ENCODE data around the gene GATA3. TPM values are rescaled to one million over a fixed set of nuclear protein-coding genes. Genes with fewer than 3 reads are reported as not detected.

The GATA3 gene
- total RNA-seq, 1 donor from 2014 or later, result under 0.01 TPM

DNA sequence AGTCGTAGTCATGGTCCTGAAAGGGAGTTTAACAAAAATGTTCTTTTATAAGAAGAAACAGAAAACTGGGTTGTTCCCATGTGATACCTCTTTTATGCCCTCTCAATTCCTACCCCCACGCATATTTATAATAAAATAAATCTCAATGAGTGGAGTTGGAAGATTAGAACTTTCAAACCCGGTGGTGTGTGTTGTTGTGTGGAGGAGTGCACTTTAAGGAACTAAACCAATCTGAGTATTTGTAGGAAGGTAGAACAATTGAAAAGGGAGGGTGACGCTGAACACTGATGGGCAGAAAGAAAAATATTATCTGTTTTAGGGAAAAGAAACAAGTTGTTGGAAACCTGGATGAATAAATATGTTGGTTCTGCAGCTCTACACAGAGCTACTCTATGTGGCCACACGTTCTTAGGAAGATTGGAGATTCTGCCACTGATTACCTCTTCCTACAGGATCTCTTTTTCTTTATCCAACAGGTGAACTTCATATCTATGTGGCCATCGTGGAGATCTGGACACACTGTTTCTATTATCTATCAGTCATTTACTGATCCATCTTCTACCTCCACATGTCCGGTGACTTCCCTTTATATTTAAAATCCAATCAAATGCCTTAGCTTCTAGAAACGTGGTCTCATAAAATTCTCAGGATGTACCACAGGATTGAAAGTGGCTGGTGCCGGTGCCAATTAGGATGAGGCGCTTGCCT, 13.1 kb upstream of the GATA3 start:
- DNase-seq (ENCODE audit: low read depth) (no peak), FAIRE-seq (no peak)
- H3K4me3 ChIP-seq (ENCODE audit: low read depth, low read length), result no peak overlapping the region
- no peaks in the 10 kb centered on the region for H3K36me3 ChIP-seq (ENCODE audit: control insufficient read depth, insufficient read depth, low read length)
- peaks cover 77% of the 10 kb centered on the region for H3K27me3 ChIP-seq (ENCODE audit: control insufficient read depth, insufficient read depth, low read length)
- TF ChIP-seq, protein P1, sequence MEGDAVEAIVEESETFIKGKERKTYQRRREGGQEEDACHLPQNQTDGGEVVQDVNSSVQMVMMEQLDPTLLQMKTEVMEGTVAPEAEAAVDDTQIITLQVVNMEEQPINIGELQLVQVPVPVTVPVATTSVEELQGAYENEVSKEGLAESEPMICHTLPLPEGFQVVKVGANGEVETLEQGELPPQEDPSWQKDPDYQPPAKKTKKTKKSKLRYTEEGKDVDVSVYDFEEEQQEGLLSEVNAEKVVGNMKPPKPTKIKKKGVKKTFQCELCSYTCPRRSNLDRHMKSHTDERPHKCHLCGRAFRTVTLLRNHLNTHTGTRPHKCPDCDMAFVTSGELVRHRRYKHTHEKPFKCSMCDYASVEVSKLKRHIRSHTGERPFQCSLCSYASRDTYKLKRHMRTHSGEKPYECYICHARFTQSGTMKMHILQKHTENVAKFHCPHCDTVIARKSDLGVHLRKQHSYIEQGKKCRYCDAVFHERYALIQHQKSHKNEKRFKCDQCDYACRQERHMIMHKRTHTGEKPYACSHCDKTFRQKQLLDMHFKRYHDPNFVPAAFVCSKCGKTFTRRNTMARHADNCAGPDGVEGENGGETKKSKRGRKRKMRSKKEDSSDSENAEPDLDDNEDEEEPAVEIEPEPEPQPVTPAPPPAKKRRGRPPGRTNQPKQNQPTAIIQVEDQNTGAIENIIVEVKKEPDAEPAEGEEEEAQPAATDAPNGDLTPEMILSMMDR (IDR thresholded peaks at IDR 0.05; ENCODE audit: insufficient read depth, low read length, severe bottlenecking), result no peak

DNA sequence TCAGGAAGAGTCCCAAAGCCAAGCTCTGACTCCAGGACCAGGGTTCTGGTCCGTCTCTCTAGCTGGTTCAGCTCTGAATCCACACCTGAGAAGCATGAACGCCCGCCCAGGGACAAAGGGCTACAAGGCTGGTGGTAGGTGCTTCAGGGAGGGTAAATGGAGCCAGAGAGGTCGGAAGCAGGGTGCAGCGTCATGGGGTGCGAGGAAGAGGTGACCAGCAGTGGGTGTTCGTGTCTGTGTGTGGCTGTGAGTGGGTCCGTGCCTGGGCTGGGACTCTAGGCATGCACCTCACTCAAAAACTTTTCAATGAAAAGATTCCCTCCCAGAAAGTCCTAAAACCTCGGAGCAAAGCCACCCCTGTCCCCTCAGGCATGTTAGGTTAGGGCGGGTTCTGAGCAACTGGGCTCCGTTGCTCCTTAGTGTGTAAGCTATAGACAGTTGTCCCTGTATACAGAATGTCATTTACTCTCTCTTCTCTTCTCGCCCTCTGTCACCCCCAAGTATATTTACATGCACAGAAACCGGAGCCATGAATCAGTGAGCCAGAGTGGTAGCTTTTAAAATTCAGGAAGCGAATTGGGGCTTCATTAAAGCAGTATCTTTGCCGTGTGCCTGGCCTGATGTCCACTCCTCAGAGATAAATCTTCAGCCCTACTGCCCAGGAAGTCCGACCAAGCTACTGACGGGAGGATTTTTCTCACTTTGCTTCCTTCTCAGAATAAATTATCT, 12.3 kb upstream of the GATA3 start:
- FAIRE-seq, result no peak
- peaks cover 78% of the 10 kb centered on the region for H3K27me3 ChIP-seq (ENCODE audit: control insufficient read depth, insufficient read depth, low read length)
- TF ChIP-seq, protein P1 (IDR thresholded peaks at IDR 0.05; ENCODE audit: insufficient read depth, low read length, severe bottlenecking), result no peak

DNA sequence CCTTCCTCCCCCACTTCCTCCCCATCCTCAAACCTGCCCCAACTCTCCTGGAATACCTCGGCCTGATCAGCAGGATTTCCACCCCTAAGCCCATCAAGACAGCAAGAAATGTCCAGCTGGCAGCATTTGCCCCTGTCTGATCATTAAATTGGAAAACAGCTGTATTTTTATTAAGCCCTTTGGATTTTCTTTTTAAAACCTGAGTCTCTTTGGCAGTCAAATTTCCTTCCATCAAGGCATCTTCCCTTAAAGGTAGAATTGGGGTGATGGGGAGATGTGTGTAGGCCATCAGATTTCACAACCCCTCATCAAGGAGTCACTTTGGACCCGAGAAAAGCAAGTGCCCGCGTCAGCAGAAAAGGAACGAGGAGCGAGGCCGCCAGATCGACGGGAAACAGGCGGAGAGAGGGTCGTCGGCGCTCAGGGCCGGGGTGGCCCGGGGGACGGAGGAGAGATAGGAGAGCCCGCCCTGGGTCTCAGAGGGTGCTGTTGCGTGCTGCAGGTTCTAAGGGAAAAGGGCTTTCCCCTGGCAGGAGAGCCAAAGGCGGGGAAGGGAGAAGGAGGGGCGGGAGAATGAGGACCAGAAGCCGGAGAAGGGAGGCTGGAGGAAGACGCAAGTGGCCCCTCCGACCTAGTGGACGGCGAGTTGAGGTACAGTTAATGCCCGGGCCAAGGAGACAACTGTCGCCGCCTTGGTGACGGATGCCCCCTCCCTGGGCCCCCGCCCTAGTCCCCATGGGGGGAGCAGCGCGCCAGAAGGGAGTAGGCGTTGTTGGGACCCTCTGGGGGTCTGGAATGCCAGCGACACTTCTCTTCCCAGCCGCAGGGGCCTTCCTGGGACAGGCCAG, 11.5 kb upstream of the GATA3 start:
- TF ChIP-seq, protein P1 (IDR thresholded peaks at IDR 0.05; ENCODE audit: insufficient read depth, low read length, severe bottlenecking), result no peak
- no peak for DNase-seq (ENCODE audit: low read depth)
- H3K4me3 ChIP-seq (ENCODE audit: low read depth, low read length), result no peak overlapping the region
- FAIRE-seq, result no peak
- peaks cover 78% of the 10 kb centered on the region for H3K27me3 ChIP-seq (ENCODE audit: control insufficient read depth, insufficient read depth, low read length)
- H3K36me3 ChIP-seq (ENCODE audit: control insufficient read depth, insufficient read depth, low read length), result no peaks in the 10 kb centered on the region

More for the DNA sequence above, 12.3 kb upstream of the GATA3 start:
- no peaks in the 10 kb centered on the region for H3K36me3 ChIP-seq (ENCODE audit: control insufficient read depth, insufficient read depth, low read length)
- no peak overlapping the region for H3K4me3 ChIP-seq (ENCODE audit: low read depth, low read length)
- DNase-seq (ENCODE audit: low read depth), result no peak

DNA sequence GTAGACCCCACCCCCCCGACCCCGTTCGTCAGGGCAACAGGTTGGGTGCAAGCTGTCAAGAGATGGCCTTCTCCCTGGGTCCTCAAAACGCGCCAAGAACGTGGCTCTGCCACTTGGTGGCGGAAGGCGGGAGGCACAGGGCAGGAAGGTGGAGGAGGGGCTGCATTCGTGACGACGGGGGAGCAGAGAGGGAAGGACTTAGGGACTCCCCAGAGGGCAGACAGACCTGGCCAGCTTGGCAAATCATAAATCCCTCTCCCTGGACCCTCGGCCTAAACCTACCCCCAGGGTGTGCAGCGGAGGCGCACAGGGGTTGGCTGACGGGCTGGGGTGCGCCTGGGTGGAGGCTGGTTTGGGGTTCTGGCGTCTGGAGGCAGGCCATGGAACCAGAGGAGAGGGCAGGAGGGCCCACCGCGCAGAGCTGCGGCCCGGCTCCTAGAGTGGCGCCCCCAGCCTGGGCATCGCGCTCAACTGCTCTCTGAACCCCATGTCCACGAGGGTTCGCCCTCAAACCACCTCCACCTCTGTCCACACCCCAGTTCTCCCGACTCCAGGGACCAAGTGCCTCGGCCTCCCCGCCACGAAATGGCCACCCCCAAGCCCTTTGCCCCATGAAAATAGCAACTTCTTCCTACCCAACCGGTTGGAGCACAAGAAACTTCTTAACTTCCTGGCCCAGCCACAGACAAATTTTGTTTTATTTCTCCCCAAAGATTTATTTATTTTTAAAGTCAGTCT, 10.8 kb upstream of the GATA3 start:
- Histone ChIP-seq H3K36me3 (ENCODE audit: control insufficient read depth, insufficient read depth, low read length) (no peaks in the 10 kb centered on the region), H3K27me3 (ENCODE audit: control insufficient read depth, insufficient read depth, low read length) (peaks cover 83% of the 10 kb centered on the region), H3K4me3 (ENCODE audit: low read depth, low read length) (no peak overlapping the region)
- FAIRE-seq, result no peak
- TF ChIP-seq, protein P1 (IDR thresholded peaks at IDR 0.05; ENCODE audit: insufficient read depth, low read length, severe bottlenecking), result no peak
- no peak for DNase-seq (ENCODE audit: low read depth)

DNA sequence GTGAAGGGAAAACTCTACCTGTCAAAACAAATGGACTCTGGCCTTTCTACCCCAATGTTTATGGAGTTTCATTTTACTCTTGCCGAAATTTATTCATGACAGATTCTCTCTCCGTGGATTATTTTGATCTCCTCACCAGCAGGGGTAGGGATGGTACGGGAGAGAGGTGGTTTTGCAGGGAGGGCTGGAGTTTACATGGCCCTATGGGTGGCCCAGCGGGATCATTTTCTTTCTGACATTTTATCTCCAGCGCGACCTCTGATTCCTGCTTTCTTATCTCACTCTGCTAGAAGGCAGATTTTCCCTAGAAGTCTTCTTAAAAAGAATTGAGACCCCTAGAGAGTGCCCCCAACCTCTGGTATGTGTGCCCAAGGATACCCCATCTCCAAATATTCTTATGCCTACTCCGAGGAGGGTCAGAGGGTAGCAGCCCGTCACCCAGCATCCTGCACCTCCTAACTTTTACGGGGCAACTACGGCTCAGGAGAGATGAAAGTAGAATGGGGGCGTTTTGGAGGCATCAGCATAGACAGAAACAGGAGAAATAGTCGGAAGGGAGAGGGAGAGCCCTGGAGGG, 10.1 kb upstream of the GATA3 start:
- FAIRE-seq (no peak), DNase-seq (ENCODE audit: low read depth) (no peak)
- Histone ChIP-seq H3K36me3 (ENCODE audit: control insufficient read depth, insufficient read depth, low read length) (no peaks in the 10 kb centered on the region), H3K27me3 (ENCODE audit: control insufficient read depth, insufficient read depth, low read length) (peaks cover 81% of the 10 kb centered on the region), H3K4me3 (ENCODE audit: low read depth, low read length) (no peak overlapping the region)
- TF ChIP-seq, protein P1 (IDR thresholded peaks at IDR 0.05; ENCODE audit: insufficient read depth, low read length, severe bottlenecking), result no peak

Data from bronchial epithelial cell (primary cell).